Nephron (organoid): ENCODE measurements around the gene LIMD2.
A peak's percentile ranks its signal among the peaks of the same experiment; 100 is the strongest.

Experiments used
- H3K27ac Mint-ChIP-seq, 3 experiments: 2 replicates each; pipeline ENCODE4 v1.8.0; 2020; ENCODE audit warnings: mixed read lengths in 3 of 3, mild to moderate bottlenecking in 2 of 3, moderate library complexity in 1 of 3
- H3K27me3 Mint-ChIP-seq: 2 replicates; pipeline ENCODE4 v1.8.0; 2021; ENCODE audit warnings: low read depth, mild to moderate bottlenecking, moderate library complexity, mixed read lengths
- H3K36me3 Mint-ChIP-seq: 2 replicates; pipeline ENCODE4 v1.8.0; 2020; ENCODE audit warnings: low read depth, mixed read lengths
- H3K4me1 Mint-ChIP-seq: 2 replicates; pipeline ENCODE4 v1.8.0; 2020; ENCODE audit warnings: mixed read lengths
- H3K4me3 Mint-ChIP-seq, 3 experiments: 2 replicates each; pipeline ENCODE4 v1.8.0; 2020; ENCODE audit warnings: mild to moderate bottlenecking in 3 of 3, mixed read lengths in 3 of 3, moderate library complexity in 2 of 3
- H3K9me3 Mint-ChIP-seq: 2 replicates; pipeline ENCODE4 v1.8.0; 2020; ENCODE audit warnings: mixed read lengths
- CTCF ChIP-seq, 3 experiments: fragments of 200-600 bp; sonication (generic); IDR thresholded peaks; one replicate each; pipeline ENCODE4 v1.5.0; 2021; ENCODE audit warnings: antibody characterized with exemption in 3 of 3; ENCODE audit not compliant: unreplicated experiment in 3 of 3

LIMD2 gene

GRCh38 chr17:63700528-63701455 lies 867 bp upstream of the LIMD2 start:
- H3K27me3 Mint-ChIP-seq = peaks cover 3% of the 10 kb centered on the region
- peak overlapping the region in 2 of 3 experiments; percentile 62 to 78 for H3K27ac Mint-ChIP-seq
- no peaks in the 10 kb centered on the region for H3K9me3 Mint-ChIP-seq
- peak in 1 of 3 experiments; percentile 26 for TF ChIP-seq CTCF (IDR thresholded peaks at IDR 0.05; ENCODE audit: unreplicated experiment in 3 of 3)
- H3K4me1 Mint-ChIP-seq = peaks cover 17% of the 10 kb centered on the region
- peaks cover 16% of the 10 kb centered on the region for H3K36me3 Mint-ChIP-seq
- peak overlapping the region; percentile 78 to 83 (median 82) for H3K4me3 Mint-ChIP-seq

GRCh38 chr17:63698886-63699637 lies 863 bp downstream of the LIMD2 start:
- TF ChIP-seq CTCF (IDR thresholded peaks at IDR 0.05; ENCODE audit: unreplicated experiment in 3 of 3) = no peak
- Mint-ChIP-seq H3K27ac (no peak overlapping the region), H3K4me1 (peaks cover 17% of the 10 kb centered on the region), H3K27me3 (peaks cover 3% of the 10 kb centered on the region), H3K36me3 (peaks cover 11% of the 10 kb centered on the region), H3K4me3 (peak overlapping the region; percentile 79 to 90 (median 90)), H3K9me3 (no peaks in the 10 kb centered on the region)

GRCh38 chr17:63698381-63698885 lies 1.5 kb downstream of the LIMD2 start:
- Mint-ChIP-seq H3K4me1 (peaks cover 12% of the 10 kb centered on the region), H3K4me3 (peak overlapping the region; percentile 79 to 90 (median 90)), H3K27ac (peak overlapping the region in 2 of 3 experiments; percentile 64 to 74), H3K9me3 (no peaks in the 10 kb centered on the region), H3K36me3 (peaks cover 7% of the 10 kb centered on the region), H3K27me3 (peaks cover 3% of the 10 kb centered on the region)
- TF ChIP-seq CTCF (IDR thresholded peaks at IDR 0.05; ENCODE audit: unreplicated experiment in 3 of 3) = no peak

GRCh38 chr17:63697341-63698286 lies 2.3 kb downstream of the LIMD2 start:
- no peaks in the 10 kb centered on the region for H3K27me3 Mint-ChIP-seq
- H3K27ac Mint-ChIP-seq = peak overlapping the region in 1 of 3 experiments; percentile 52
- H3K36me3 Mint-ChIP-seq = peaks cover 8% of the 10 kb centered on the region
- H3K9me3 Mint-ChIP-seq = no peaks in the 10 kb centered on the region
- H3K4me1 Mint-ChIP-seq = peaks cover 7% of the 10 kb centered on the region
- peak overlapping the region; percentile 62 to 75 (median 65) for H3K4me3 Mint-ChIP-seq
- no peak for TF ChIP-seq CTCF (IDR thresholded peaks at IDR 0.05; ENCODE audit: unreplicated experiment in 3 of 3)

GRCh38 chr17:63696381-63696961 lies 3.5 kb downstream of the LIMD2 start:
- peak overlapping the region; percentile 29 to 59 (median 58) for H3K27ac Mint-ChIP-seq
- peaks cover 15% of the 10 kb centered on the region for H3K36me3 Mint-ChIP-seq
- peaks cover 5% of the 10 kb centered on the region for H3K4me1 Mint-ChIP-seq
- H3K9me3 Mint-ChIP-seq = no peaks in the 10 kb centered on the region
- peak overlapping the region; percentile 42 to 71 (median 67) for H3K4me3 Mint-ChIP-seq
- no peaks in the 10 kb centered on the region for H3K27me3 Mint-ChIP-seq
- TF ChIP-seq CTCF (IDR thresholded peaks at IDR 0.05; ENCODE audit: unreplicated experiment in 3 of 3) = peak in 1 of 3 experiments; percentile 31
